ENCODE results near the gene GIMAP1.

DNA sequence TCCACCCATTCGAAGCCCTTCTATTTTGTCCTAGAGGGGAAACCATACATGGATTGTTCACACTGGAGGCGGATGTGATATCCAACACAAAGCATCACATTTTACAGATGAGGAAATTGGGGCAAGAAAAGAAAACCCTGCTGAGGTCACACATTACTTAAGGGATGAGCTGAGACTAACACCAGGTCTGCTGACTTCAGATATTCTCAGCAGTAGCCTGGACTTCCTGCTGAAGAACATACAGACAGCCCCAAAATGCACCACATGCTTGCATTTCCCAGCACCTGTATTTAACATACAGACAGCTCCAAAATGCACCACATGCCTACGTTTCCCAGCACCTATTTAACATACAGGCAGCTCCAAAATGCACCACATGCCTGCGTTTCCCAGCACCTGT lies 32.0 kb downstream of the GIMAP1 start:
- TF ChIP-seq ZNF384 (IDR thresholded peaks at IDR 0.05) (no peak), TARDBP (IDR thresholded peaks at IDR 0.05) (no peak), FOXM1 (IDR thresholded peaks at IDR 0.05; ENCODE audit: borderline replicate concordance) (no peak), ELF4 (IDR thresholded peaks at IDR 0.05) (no peak), NFRKB (IDR thresholded peaks at IDR 0.05) (no peak), SP1 (IDR thresholded peaks at IDR 0.05) (no peak), L3MBTL2 (conservative IDR thresholded peaks at IDR 0.05) (no peak), FOXA1 (IDR thresholded peaks at IDR 0.05) (no peak), FOXK2 (IDR thresholded peaks at IDR 0.05) (no peak), BHLHE40 (IDR thresholded peaks at IDR 0.05; ENCODE audit: borderline replicate concordance) (no peak), SUZ12 (IDR thresholded peaks at IDR 0.05) (no peak), ARNT (IDR thresholded peaks at IDR 0.05) (no peak), HDGF (IDR thresholded peaks at IDR 0.05; ENCODE audit: borderline replicate concordance) (no peak)
- TF ChIP-seq, protein P1, sequence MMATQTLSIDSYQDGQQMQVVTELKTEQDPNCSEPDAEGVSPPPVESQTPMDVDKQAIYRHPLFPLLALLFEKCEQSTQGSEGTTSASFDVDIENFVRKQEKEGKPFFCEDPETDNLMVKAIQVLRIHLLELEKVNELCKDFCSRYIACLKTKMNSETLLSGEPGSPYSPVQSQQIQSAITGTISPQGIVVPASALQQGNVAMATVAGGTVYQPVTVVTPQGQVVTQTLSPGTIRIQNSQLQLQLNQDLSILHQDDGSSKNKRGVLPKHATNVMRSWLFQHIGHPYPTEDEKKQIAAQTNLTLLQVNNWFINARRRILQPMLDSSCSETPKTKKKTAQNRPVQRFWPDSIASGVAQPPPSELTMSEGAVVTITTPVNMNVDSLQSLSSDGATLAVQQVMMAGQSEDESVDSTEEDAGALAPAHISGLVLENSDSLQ (IDR thresholded peaks at IDR 0.05) = no peak

Data from HEK293T (cell line).